ENCODE data around the gene ZNF273.
"Not testable (repeated sequence)": the region's sequence is repeated elsewhere in the genome, so short reads cannot be mapped to it uniquely, and the experiment has no call there.

Gene ZNF273

DNA sequence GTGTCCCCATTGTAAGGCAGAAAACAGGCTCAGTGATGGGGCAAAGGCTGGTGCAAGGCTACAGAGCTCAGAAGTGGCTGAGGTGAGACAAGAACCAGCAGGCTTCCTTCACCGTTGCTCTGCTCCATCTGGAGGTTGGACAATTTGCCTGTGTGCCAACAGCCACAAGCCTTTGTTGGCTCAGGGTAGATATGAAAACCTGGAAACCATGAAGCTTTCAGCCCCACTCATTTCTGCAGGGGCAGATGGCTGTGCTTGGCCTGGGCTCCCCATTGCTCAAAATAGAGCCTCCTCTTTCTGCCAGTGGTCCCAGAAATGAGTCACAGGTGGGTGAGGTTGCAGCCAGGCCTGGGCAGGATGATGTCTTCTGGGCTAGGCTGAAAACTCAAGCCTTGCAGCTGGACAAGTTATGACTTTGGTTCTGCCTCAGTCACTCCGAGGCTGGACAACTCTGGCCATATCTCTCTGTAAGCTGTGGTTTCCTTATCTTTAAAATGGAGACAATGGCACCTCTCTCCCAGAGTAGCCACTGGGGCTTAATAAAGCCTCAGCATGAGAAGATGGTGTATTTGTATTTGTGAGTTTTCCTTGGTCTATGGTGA, 12.2 kb upstream of the ZNF273 start:
- no peak for DNase-seq

DNA sequence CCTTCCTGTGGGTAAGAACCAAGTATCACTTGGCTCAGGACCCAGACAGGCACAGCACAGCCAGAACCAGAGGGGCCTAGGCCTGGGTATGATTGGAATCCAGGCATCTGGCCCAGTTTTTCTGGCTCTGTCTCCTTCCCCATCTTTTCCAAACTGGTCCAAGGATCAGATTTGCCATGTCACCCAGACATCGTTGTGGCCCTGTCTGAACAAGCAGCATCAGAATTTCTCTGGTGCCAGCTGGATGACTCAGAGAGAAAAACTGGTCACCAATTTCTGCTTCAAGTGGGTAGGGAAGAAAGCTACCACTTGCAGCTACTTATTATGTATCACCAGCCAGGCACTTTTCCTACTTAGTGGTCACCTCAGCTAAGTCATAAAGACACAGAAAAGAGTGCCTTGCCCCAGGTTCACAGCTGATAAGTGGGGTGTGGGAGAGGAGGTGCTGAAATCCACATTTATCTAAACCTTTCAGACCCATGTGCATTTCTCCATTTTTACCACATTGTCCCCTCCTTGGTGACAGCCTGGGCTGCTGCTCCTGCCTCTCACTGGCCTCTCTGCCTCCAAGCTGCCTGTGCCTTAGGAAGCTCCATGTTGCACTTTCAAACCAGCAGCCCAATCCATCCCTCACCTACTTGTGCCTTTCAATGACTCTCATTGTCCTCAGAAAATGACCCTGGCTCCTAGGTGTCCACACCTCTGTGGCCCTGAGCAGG, 11.6 kb upstream of the ZNF273 start:
- DNase-seq: not testable (repeated sequence)

GRCh38 chr7:64892116-64892515, 11.0 kb upstream of the ZNF273 start:
- no peak for DNase-seq

GRCh38 chr7:64892666-64893309, 10.3 kb upstream of the ZNF273 start:
- DNase-seq: no peak

DNA sequence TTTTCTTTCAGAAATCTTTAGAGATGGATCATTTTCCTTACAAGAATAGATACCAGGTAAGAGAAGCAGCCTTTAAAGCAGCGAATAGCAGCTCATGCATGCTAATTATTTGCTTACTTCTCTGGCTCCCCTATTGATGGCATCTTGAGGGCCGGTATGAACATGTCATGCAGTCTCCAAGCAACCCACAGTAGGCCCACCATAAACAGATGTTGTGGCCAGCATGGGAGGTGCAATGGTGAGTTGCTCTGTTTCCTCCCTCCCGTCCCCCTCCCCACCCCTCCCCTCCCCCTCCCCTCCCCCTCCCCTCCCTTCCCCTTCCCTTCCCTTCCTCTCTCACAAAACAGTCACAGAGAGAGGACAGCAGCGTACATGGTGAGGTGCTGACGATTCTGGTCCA, 9.7 kb upstream of the ZNF273 start:
- DNase-seq: no peak

GRCh38 chr7:64902461-64902805, 640 bp upstream of the ZNF273 start:
- not testable (repeated sequence) for DNase-seq

DNA sequence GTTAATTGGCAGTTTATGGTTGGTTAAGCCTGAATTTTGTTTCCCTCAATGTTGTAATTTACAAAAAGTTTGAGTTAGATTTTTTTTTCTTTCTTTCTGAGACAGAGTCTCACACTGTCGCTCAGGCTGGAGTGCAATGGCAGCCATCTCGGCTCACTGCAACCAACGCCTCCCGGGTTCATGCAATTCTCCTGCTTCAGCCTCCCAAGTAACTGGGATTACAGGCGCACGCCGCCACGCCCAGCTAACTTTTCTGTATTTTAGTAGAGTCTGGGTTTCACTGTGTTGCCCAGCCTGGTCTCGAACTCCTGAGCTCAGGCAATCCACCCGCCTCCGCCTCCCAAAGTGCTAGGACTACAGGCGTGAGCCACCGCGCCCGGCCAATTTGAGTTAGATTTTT, 935 bp downstream of the ZNF273 start:
- DNase-seq: no peak

GRCh38 chr7:64905133-64905532, 2.1 kb downstream of the ZNF273 start:
- DNase-seq: no peak

GRCh38 chr7:64905547-64905946, 2.5 kb downstream of the ZNF273 start:
- no peak for DNase-seq

- no peak for DNase-seq
These were observed 4.7 kb downstream of the ZNF273 start for GRCh38 chr7:64907641-64908326.

DNA sequence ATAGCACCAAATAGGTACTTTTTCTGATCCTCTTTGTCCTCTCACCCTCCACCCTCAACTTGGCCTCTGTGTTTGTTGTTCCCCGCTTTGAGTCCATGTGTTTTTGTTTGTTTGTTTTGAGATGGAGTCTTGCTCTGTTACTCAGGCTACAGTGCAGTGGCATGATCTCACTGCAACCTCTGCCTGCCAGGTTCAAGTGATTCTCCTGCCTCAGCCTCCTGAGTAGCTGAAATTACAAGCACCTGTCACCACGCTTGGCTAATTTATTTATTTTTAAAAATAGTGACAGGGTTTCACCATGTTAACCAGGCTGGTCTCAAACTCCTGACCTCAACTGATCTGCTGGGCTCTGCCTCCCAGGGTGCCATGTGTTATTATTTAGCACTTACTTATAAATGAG, 5.3 kb downstream of the ZNF273 start:
- no peak for DNase-seq

GRCh38 chr7:64914557-64914956, 11.5 kb downstream of the ZNF273 start:
- no peak for DNase-seq

DNA sequence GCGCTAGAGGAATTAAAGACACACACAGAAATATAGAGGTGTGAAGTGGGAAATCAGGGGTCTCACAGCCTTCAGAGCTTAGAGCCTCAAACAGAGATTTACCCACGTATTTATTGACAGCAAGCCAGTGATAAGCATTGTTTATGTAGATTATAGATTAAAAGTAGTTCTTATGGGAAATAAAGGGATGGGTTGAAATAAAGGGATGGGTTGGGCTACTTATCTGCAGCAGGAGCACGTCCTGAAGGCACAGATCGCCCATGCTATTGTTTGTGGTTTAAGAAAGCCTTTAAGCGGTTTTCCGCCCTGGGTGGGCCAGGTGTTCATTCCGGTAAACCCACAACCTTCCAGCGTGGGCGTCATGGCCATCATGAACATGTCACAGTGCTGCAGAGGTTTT, 12.2 kb downstream of the ZNF273 start:
- DNase-seq: not testable (repeated sequence)

GRCh38 chr7:64928252-64929187, 25.4 kb downstream of the ZNF273 start:
- not testable (repeated sequence) for DNase-seq

DNA sequence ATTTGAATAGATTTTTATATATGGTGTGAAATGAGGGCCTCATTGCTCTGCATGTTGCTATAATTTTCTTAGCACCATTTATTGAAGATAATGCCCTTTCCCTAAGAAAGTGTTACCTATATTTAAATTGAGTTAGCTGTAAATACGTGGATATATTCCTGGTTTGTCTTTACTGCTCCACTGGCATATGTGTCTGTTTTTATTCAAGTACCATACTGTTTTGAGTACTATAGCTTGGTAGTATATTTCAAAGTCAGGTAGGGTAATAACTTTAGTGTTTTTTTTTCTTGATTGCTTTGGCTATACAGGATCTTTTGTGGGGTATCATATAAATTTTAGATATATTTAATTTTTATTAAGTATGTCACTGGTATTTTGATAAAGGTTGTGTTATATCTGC, 31.4 kb downstream of the ZNF273 start:
- DNase-seq: no peak

DNA sequence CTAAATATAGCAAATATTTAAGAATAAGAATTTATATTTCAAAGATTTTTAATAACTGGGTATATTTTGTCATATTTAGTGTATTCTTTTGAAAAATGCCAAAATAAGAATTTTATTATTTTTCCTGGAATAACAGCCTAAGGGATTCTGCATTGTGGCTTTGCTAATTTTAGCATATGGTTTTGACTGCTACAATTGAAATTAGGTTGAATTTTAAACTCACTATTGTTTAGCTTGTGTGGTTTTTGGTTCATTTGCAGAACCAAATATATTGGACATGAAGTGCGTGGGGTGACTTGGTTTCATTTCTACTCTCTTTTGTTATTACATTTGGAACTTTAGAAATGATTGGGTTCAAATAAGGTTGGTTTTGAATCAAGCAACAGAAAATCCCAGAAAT, 35.5 kb downstream of the ZNF273 start:
- DNase-seq: no peak

- DNase-seq: not testable (repeated sequence)
These were observed 36.9 kb downstream of the ZNF273 start for GRCh38 chr7:64940021-64940420.

DNA sequence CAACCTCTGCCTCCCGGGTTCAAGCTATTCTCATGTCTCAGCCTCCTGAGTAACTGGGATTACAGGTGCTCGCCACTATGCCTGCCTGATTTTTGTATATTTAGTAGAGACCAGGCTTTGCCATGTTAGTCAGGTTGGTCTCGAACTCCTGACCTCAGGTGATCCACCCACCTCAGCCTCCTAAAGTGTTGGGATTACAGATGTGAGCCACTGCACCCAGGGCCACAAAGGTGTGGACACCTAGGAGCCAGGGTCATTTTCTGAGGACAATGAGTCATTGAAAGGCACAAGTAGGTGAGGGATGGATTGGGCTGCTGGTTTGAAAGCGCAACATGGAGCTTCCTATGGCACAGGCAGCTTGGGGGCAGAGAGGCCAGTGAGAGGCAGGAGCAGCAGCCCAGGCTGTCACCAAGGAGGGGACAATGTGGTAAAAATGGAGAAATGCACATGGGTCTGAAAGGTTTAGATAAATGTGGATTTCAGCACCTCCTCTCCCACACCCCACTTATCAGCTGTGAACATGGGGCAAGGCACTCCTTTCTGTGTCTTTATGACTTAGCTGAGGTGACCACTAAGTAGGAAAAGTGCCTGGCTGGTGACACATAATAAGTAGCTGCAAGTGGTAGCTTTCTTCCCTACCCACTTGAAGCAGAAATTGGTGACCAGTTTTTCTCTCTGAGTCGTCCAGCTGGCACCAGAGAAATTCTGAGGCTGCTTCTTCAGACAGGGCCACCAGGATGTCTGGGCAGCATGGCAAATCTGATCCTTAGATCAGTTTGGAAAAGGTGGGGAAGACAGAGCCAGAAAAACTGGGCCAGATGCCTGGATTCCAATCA, 41.8 kb downstream of the ZNF273 start:
- DNase-seq: not testable (repeated sequence)

- DNase-seq: no peak
These were observed 42.6 kb downstream of the ZNF273 start for GRCh38 chr7:64945503-64946175.

DNA sequence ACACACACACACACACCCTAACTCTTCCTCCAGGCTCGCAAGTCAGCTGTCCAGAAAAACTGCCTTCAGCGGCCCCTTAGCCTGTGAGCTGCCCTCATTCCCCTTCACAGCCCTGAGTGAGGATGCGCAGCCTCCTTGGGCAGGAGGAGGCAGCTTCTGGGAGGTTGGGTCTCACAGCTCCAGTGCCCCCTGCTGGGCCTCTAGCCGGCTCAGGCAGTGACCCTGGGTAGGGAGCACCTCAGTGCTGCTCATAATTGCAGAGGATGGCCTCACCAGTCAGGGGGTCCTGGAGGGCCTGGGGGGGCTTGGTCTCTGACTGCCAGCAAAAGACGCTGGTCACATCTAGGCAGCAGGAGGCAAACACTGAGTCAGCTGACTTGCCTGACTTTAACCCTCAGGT, 43.7 kb downstream of the ZNF273 start:
- DNase-seq: no peak

Data from activated T-cell treated with anti-CD3 and anti-CD28 coated beads, Interleukin-2, amount 50 U/mL, for 1 hour (primary cell).